GM12865 (cell line): ENCODE results near the gene ERC2.

Experiments used
- DNase-seq: peaks from one replicate; pipeline ENCODE4 v3.0.0; 2010; ENCODE audit warnings: low read depth
- H3K4me3 ChIP-seq: 2 replicates; pipeline ENCODE4 v1.5.1; 2011; ENCODE audit warnings: mild to moderate bottlenecking, low read depth, low read length, control low read depth
- CTCF ChIP-seq: IDR thresholded peaks from 2 replicates; pipeline ENCODE4 v1.5.1; 2011; ENCODE audit warnings: low read length, control low read depth, low read depth, inconsistent platforms; ENCODE audit not compliant: insufficient read depth; ENCODE audit errors: missing control alignments

The ERC2 gene

GRCh38 chr3:55501905-55502304 is 966.4 kb downstream of the ERC2 start:
- no peak overlapping the region for H3K4me3 ChIP-seq
- no peak for DNase-seq
- TF ChIP-seq CTCF, result no peak

GRCh38 chr3:55500555-55501330 is 967.5 kb downstream of the ERC2 start:
- TF ChIP-seq CTCF, result no peak
- H3K4me3 ChIP-seq, result no peak overlapping the region
- no peak for DNase-seq

- no peak for DNase-seq
- TF ChIP-seq CTCF, result no peak
- no peak overlapping the region for H3K4me3 ChIP-seq
These were observed 969.7 kb downstream of the ERC2 start for GRCh38 chr3:55498520-55498919.

GRCh38 chr3:55497250-55497649 is 971.0 kb downstream of the ERC2 start:
- no peak for TF ChIP-seq CTCF
- DNase-seq, result no peak
- no peak overlapping the region for H3K4me3 ChIP-seq

- no peak for TF ChIP-seq CTCF
- no peak overlapping the region for H3K4me3 ChIP-seq
- DNase-seq, result no peak
These were observed 973.3 kb downstream of the ERC2 start for GRCh38 chr3:55494976-55495375.

GRCh38 chr3:55492976-55493375 is 975.3 kb downstream of the ERC2 start:
- no peak overlapping the region for H3K4me3 ChIP-seq
- TF ChIP-seq CTCF, result no peak
- no peak for DNase-seq

- no peak for DNase-seq
- no peak overlapping the region for H3K4me3 ChIP-seq
- TF ChIP-seq CTCF, result no peak
These were observed 976.9 kb downstream of the ERC2 start for GRCh38 chr3:55491296-55491816.
